HG03439 (cell line): ENCODE measurements around the gene ZNF425.
A peak's percentile ranks its signal among the peaks of the same experiment; 100 is the strongest.
"Not testable (repeated sequence)": the region's sequence is repeated elsewhere in the genome, so short reads cannot be mapped to it uniquely, and the experiment has no call there.

ENCODE experiments used
- ATAC-seq: cut with Tn5 transposase; IDR thresholded peaks from one replicate; pipeline ENCODE4 v1.9.1; 2021; ENCODE audit warnings: mild to moderate bottlenecking, moderate library complexity; ENCODE audit not compliant: unreplicated experiment

ZNF425 gene

DNA sequence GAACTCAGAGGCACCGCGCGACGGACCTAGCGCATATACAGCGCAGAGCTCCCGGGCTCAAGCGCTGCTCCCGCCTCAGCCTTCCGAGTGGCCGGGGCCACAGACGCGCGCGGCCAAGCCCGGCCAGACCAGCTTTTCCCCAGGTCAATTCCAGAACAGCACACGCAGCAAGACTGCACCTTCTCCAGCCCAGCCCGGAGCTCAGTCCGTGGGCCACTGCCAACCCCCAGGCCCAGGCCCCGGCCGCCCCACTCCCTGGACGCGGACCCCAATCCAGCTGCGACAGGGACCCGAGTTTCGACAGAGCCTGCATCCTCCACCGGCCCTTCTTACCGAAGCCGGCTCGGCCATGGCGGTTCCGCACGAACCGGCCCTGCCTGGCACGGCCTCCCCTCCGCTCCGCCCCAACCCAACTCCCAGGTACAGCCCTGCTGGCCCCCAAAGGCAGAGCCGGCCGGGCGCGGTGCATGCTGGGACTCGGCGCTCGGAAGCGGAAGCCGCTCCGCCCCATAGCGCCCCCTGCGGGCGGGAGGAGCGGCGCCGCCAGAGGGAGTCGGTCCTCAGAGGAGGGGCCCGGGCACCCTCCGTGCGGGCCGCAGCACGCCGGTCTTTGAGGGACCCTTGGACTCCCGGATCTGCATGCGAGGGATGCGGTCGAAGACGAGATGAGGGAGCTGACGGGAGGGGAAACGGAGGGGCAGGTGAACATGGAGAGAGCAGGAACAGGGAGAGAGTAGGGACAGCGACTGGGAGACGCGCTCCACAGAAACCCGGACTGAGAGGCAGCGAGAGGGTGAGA, at the start of gene ZNF425:
ZNF425 (minus strand) TSS at position 462 of the 799 bp plus-strand sequence; CDS start at position 351, 111 bp downstream.
- ATAC-seq, result peak; percentile 88

GRCh38 chr7:149175150-149175549, 49.0 kb upstream of the ZNF425 start:
- ATAC-seq, result no peak

DNA sequence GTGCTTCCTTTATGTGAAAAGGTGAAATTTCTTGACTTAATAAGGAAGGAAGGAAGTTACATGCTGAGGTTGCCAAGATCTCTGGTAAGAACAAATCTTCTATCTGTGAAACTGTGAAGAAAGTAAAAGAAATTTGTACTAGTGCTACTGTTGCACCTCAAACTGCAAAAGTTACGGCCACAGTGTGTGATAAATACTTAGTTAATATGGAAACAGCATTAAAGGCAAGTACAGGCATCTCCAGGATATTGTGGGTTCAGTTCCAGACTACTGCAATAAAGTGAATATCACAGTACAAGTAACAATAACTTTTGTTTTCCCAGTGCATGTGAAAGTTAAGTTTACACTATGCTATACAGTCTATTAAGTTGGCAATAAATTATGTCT, 46.4 kb upstream of the ZNF425 start:
- no peak for ATAC-seq

DNA sequence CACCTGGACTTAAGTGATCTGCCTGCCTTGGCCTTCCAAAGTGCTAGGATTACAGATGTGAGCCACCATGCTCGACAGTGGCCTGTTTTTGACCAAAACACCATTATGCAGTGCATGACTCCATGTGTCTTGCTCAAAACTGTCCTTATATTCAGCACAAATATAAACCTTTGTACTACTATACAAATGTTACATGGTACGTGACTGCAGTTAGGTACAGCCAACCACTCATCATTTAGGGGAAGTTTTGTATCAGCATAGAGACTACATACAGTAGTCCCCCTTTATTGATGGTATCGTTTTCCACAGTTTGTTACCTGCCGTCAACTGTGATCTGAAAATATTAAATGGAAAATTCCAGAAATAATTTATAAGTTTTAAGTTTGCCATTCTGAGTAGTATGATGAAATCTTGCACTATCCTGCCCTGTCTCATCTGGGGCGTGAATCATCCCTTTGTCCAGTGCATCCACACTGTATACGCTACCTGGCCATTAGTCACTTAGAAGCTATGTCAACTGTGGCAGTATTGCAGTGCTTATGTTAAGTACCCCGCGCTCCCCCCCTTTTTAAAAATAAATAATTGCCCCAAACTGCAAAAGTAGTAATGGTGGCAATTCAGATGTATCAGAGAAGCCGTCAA, 45.9 kb upstream of the ZNF425 start:
- no peak for ATAC-seq

- ATAC-seq, result no peak
Observed at GRCh38 chr7:149166630-149167352, 40.7 kb upstream of the ZNF425 start.

DNA sequence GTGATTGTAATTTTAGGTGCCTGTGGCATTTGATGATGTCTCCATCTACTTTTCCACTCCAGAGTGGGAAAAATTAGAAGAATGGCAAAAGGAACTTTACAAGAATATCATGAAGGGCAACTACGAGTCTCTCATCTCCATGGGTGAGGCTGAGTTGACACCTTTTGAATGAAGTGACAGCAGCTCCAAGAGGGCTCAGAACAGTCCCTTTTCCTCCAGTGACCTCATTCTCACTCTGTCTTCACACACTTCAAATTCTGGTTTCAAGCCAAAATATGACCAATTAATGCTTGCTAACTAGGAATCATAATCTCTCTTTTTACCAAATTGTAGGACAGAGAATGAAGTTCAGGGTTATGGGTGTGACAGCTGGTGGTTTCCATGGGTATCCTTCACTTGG, 40.0 kb upstream of the ZNF425 start:
- no peak for ATAC-seq

GRCh38 chr7:149161241-149161848, 35.2 kb upstream of the ZNF425 start:
- ATAC-seq, result no peak

DNA sequence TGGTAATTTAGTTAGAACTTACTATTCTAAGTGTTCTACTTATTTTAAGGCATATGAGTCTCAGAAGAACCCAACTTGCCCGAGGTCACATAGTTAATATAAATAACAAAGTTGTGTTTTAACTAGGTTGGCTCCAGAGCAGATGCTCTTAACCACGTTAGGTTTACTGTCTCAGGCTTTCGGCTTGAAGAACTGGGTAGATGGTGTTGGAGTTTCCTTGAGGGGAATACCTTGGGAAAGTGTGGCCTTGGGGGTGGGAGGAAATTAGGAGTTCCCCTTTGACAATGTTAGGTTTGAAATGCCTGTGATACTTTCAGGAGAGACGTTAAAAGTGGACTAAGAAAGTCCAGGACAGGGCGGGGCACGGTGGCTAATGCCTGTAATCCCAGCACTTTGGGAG, 30.8 kb upstream of the ZNF425 start:
- ATAC-seq, result no peak

DNA sequence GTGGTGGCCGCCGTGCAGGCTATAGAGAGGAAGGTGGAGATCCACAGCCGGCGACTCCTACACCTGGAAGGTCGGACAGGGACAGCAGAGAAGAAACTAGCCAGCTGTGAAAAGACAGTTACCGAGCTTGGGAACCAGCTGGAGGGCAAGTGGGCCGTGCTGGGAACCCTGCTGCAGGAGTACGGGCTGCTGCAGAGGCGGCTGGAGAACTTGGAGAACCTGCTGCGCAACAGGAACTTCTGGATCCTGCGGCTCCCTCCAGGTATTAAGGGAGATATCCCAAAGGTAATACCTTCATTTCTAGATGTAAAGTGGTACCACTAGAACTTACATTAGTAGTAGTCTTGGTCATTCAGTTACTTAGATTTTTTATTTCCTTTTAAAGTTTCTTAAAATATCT, 27.9 kb upstream of the ZNF425 start:
- ATAC-seq, result no peak

DNA sequence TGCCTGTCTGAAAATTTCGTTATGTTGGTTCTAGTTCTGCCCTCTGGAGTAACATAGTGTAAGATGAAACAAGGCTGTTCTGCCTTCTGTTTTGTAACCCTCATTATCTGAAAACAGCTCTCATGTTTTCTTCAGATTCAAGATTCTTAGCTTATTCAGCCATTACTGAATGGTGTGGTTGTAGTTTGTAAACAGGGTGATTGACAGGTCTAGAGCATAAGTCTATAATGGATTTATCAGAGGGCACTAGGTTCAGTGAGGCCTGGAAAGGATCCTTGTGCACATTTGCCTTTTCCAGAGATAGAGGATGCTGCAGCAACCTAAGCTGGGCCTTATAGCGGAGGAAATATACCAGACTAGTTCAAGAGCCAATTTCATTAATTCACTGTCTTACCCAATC, 27.2 kb upstream of the ZNF425 start:
- ATAC-seq, result no peak

DNA sequence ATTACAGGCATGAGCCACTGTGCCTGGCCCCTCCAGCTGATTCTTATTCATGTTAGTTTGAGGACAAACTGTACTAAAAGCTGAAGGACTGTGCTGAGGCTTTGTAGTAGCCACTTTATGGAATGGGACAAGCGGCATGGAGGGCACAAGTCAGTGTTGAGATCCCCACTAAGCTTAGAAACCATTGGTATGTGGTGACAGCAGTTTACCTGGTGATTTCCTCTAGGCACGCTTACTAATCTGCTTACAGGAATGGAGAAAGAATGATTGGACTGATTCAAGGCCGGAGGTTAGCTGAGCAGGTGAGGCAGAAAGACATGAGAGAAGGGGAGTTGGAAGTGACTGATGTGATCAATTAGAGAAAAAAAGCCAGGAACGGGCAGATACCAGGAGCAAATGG, 24.9 kb upstream of the ZNF425 start:
- ATAC-seq, result no peak

- peak; percentile 24 for ATAC-seq
Observed at GRCh38 chr7:149147752-149148653, 21.9 kb upstream of the ZNF425 start.

- ATAC-seq, result peak; percentile 78
Observed at GRCh38 chr7:149147072-149147751, 21.1 kb upstream of the ZNF425 start, which contains the start of gene ZNF398. ZNF398 (plus strand) TSS chr7:149147453; CDS start chr7:149147743, 290 bp downstream.

- no peak for ATAC-seq
Observed at GRCh38 chr7:149145031-149145845, 19.1 kb upstream of the ZNF425 start.

DNA sequence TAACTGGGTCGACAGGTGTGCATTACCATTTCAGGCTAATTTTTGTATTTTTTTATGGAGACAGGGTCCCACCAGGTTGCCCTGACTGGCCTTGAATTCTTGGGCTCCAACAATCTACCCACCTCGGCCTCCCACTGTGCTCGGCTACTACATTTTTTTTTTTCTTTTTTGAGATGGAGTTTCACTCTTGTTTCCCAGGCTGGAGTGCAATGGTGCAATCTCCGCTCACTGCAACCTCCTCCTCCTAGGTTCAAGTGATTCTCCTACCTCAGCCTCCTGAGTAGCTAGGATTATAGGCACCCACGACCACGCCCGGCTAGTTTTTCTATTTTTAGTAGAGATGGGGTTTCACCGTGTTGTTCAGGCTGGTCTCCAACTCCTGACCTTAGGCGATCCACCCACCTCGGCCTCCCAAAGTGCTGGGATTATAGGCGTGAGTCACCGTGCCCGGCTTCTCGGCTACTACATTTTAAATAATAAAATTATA, 18.4 kb upstream of the ZNF425 start:
- ATAC-seq, result not testable (repeated sequence)

- no peak for ATAC-seq
Observed at GRCh38 chr7:149141893-149142292, 15.8 kb upstream of the ZNF425 start.

DNA sequence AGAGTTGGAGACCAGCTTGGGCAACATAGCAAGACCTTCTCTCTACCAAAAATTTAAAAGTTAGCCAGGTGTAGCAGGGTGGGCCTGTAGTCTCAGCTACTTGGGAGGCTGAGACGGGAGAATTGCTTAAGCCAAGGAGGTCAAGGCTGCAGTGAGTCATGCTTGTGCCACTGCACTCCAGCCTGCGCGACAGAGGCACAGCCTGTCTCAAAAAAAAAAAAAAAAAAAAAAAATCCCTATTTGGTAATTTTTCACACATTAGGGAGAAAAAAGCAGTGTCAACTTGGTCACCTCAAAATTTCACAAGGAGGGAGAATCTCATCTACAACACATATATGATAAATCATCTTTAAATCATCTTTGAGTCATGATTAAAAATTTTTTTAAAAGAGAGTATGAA, 14.7 kb upstream of the ZNF425 start:
- no peak for ATAC-seq

- ATAC-seq, result no peak
Observed at GRCh38 chr7:149136118-149136517, 10.0 kb upstream of the ZNF425 start.
